GM21367 (cell line): ENCODE data around the gene DST.

Experiments
- ATAC-seq: cut with Tn5 transposase; IDR thresholded peaks from one replicate; pipeline ENCODE4 v1.9.1; 2021; ENCODE audit not compliant: unreplicated experiment

The DST gene

DNA sequence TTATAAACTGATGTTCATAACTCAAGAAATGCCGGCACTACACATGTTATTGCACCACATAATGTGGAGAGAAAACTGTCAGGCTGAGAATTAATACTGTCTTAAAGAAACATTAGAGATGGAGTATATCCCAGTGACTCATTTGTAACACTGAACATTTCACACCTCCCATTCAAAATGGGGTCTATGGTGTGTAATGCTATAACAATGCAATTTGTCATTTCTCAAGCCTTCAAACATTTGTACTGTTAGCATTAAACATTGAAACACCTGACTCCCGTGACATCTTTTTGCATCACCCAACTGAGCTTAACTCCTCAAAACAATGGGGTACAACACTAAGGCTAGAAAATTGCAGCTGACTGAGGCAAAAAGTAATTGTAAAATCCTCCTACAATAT lies 151.7 kb downstream of the DST start:
- ATAC-seq, result no peak

DNA sequence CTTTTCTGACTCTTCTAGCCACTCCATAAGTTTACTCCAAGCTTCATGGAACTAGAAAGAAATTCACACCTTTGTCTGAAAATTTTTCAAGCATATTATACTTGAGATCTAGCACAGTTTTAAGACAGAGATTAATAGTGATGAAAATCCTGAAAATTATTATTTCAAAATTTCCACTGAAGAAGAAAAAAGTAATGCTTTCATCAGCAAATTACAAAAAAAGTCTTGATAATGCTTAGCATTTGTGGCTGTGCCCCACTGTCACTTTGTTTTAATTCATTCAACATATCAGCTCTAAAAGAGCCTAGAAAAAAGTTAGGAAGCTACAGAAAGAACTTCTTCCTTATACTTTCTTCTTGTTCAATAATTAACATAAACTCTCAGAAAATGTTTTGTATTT lies 153.1 kb downstream of the DST start:
- no peak for ATAC-seq

- no peak for ATAC-seq
These were observed 154.4 kb downstream of the DST start for GRCh38 chr6:56488281-56488680.

DNA sequence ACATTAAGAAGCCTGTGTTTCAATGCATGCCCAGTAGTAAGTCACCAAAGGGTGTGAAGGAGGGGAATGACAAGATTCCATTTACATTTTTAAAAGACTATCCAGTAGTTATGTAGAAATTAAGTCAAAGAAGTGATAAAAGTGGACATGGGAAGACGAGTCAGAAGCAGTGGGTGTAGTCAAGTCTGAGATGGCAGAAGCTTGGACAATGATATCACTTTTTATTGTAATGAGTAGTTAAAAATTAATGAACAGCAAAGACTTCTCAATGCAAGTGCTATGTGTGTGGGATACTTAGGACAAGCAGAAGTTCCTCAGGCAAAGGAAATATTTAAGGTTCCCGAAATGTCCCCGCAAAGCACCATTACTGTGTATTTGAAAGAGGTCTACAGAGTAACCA lies 156.0 kb downstream of the DST start:
- ATAC-seq, result no peak

- no peak for ATAC-seq
These were observed 158.0 kb downstream of the DST start for GRCh38 chr6:56484669-56485068.

DNA sequence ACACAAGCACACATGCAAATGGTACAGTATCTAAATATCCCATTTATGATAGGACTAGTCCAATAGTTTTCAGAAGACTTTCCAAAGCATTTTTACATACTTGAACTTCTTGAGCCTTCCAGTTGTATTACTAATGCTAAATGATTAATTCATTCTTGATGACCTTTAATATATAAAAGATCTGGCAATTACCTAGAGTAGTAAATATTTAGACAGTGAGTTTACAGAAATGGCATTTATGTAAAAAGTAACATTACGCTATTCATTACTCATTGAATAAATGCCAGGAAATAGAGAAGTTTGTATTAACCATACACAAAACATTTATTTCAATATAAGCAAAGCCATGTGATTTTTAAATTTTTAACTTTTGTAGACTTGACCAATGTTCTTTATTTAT lies 158.8 kb downstream of the DST start:
- no peak for ATAC-seq

GRCh38 chr6:56482525-56482924 lies 160.2 kb downstream of the DST start:
- no peak for ATAC-seq

DNA sequence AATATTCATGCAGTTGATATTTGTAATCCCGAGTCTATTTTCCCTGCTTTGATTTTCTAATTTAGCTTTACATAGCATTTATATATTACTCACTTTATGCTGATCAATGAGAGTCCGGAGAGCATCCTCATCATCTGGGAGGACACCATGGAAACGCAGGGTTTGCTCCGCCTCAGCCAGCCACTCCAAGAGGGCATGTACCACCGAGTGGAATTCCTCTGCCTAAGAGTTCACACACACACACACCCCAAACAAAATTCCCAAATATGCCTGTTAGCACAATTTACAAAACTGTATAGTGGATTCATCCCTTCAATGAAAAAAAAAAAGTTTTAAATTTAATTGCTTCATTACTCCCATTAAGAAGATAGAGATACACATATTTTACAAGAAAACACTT lies 160.7 kb downstream of the DST start:
- ATAC-seq, result no peak

DNA sequence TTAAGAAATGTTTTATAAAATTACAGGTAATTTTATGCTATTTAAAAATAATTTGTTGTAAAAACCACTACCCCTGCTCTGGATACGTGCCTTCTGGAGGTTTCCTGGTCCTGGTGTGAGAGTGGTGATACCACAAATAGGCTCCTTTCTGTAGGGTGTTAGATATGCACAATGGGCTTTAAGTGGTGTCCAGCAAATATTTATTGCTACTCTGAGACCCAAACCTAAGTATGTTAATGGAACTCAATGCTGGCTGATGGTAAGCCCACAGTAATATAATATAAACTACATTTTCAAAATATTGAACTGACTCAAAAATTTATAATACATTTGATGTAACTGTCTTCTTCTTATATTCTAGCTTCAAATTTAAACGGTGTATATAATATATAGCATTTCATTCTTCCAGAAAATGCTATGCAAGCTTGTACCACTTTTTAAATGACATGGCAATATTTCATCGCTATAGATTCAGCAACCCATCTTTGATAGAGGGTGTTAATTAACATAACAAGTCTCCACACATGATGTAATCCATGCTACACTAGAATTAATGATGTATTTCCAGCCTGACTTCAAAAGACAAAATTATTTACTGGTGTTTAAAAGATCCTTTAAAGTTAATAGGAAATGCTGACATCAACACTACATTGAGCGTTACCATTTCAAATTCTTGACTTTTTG lies 161.9 kb downstream of the DST start:
- ATAC-seq, result no peak

- no peak for ATAC-seq
These were observed 162.4 kb downstream of the DST start for GRCh38 chr6:56480246-56480645.

GRCh38 chr6:56479381-56479780 lies 163.3 kb downstream of the DST start:
- ATAC-seq, result no peak

DNA sequence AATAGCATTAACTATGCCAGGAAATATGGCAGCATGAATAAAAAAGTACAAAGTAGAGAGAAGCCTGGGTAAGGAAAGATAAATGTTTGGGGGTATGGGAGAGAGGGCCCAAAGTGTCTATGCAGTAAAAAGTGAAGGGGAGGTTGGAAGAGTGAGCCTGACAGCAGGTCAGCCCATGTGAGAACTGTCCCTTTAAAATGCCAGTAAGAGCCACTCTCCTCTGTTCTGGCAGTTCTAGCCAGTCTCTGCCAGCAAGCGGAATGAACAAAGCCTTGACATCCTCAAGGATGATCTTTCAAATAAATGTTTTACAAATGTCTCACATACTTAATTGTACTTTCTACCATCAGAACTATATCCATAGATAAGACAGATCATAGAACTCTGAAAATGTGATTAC lies 164.5 kb downstream of the DST start:
- no peak for ATAC-seq

DNA sequence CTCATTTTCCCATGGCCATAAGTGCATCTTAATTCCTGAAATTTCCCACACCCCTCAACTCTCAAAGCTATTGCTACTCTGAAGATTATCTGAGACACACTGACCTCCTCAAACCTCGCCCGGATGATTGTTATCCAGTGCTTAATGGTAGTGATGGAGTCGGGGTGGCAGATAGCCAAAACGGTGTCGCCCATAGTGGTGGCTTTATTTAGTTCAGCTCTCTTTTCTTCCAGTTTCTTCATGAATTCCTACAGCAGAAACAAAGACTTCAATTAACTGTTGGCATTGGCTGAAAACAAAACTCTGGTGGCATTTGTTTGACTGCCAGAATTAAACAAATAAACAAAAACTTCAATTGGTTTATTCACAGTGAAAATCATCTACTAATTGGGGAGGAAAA lies 165.4 kb downstream of the DST start:
- no peak for ATAC-seq

DNA sequence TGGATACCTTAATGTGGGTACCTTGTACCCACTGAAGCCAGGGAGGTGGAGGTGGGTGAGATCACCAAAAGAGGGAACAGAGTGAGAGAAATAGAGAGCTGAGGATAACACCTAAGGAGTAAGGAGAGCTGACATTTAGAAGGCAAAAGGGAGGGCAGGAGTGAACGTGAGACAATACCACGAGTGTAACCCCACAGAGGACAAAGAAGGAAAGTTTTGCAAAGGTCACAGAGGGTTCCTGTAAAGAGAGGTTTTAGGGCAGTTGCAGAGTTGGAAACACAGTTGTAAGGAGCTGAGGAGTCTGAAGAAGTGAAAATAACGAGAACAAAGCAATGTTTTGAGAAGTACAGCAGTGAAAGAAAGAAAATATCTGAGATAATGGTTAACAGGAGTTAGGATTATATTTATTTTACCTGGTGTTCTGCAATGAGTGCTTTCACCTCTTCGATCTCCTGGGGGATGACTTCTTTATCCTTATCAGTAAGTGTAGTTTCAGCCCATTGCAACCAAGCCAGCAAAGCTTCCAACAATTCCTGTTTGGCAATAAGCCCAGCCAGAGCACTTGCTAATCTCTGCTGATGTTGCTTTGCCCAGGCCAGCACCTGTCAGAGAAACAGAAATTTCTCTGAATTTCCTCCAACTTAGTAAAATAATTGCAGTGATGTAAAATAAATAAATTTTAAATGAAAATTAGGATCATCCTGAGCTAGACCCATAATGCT lies 166.8 kb downstream of the DST start:
- no peak for ATAC-seq

DNA sequence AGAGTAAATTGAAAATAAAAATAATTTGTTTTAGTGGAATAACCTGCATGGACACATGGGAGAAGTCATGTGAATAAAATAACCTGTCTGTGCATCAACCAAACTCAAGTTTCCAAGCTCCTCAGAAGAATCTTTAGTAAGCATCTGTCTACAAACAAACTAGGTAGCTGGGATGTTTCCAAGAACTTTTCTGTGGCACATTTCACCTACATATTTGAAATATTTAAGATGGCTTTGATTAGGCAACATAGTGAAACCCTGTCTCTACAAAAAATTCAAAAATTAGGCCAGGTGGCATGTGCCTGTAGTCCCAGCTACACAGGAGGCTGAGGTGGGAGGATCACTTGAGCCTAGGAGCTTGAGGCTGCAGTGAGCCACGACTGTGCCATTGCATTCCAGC lies 168.2 kb downstream of the DST start:
- no peak for ATAC-seq

DNA sequence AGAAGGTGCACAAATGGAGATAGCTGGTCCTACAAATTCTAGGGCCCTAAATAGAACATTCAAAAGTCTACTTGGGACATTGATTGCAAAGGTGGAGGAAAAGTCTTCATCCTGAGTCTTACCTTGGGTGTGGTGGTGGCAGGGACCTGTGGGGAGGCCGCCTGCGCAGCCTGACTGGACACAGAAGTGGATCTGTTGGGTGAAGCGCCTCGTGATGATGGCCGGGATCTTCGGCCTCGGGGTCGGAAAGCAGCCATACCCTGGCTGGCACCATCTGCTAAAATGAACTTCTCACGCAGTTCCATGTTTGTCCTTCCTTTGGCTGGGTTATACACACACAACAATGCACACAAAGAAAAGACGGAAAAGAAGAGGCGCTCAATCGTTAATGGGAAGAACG lies 179.2 kb downstream of the DST start:
- no peak for ATAC-seq

DNA sequence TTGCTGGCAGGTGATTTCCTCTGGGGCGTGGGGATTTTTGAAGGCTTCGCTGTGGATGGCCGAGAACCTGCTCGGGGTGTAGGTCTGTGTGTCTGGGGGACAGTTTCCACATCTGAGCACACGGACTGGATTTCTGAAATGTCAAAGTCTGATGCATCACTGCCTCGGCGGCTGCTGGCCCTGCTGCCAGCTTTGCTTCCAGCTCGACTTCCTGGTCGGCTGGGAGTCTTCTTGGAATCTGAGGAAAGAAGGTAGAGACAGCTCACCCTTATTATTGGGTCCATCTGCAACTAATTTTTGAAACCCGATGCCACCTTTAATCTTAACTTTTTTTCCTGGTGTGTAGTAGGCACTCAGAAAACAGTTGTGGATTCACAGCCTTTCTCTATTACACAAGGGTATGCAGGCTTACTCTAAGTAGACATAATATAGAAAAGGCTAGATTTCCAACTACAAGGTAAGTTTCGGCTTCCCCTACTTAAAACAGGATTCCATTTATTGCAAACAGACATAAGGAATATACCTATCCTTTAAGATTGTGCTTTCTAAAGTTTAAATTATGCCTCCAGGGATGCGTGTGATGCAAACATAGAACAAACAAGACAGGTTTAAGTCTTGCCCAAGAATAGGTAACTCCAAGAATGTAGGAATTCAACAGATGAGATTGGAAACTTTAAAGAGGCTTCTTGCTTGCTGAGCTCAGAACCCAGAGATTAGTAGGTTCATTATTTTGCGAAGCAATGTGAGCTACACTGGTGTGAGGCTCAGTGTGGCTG lies 183.5 kb downstream of the DST start:
- ATAC-seq, result no peak

DNA sequence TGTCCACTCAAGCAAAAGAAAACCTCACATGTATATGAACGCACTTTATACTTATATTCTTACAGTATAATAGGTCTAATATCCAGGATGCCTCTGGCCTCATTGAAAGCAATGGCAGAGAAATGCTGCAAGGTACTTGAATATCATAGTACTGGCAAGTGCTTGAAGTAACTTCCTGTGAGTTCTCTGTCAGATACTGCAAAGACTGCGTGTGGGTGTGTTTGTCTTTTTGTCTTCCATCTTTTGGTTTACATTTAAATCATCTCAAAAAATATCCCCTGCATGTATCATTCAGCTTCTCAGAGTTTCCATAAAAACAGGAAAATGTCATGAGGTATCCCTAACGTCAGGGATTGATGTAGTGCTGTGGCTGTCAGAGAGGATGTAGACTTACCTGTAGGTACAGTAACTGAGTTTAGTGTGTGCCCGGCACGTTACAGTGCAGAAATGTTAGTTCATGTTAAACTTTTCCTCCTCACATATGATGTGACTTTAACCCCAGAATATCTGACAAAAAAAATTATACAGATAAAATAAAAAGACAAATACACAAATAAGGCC lies 184.3 kb downstream of the DST start:
- ATAC-seq, result no peak

DNA sequence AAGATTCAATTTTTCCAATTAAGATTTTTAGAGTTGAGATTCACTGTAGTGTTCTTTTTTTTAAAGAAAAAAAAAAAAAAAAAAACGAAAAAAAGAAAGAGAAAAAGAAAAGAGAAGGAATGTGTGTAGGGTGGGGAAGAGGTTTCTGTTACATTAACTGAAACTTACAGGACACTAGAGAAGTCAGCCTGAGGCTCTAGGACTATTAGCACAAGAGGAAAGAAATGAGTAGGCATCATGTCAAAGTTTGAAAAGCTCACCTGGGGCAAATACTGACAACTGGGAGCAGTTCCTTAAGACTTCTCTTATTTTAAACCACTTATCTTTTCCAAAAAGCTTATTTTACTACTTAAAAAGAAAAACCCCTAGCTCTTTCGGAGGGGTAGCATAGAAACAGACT lies 185.9 kb downstream of the DST start:
- no peak for ATAC-seq

DNA sequence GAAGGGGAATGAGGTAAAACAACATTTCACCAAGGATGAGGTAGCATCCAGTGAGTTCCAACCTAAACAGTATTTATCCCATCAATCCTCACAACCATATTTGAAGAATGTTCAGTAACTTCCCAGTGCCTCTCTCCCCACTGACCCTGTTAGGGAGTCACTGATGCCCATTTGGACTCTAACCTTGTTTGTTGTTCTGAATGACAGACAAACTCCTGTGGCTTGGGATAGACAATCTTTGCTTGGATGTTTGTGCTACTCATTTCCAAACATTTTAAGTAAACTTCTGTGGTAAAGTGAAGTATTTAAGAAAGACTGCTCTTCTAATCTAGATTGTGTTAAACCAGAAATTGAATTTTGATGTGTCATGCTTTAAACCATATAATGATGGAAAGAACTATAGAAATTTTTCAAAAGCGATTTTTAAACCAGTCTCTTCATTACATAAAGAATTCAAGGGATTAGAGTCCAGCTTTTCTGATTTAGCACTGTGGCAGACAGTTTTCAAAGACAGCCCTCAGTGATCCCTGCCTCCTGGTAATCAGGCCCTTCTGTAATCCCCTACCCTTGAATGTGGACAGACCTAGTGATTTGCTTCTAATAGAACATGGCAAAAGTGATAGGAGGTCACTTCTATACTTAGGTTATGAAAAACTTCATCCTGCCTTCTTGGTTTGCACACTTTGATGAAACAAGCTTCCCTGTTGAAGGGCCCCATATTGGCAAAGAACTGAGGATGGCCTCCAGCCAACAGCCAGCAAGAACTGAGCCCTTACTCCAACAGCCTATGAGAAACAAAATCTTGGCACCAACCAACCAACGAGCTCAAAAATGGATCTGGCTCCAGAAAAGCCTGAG lies 191.6 kb downstream of the DST start:
- ATAC-seq, result no peak

GRCh38 chr6:56450376-56450775 lies 192.3 kb downstream of the DST start:
- no peak for ATAC-seq
